Measurements from ENCODE around the gene FOXM1.

Gene FOXM1

GRCh38 chr12:2892246-2892645, 15.3 kb upstream of the FOXM1 start:
- no peak overlapping the region for H3K27ac ChIP-seq
- no peak for TF ChIP-seq ZFX (IDR thresholded peaks at IDR 0.05; ENCODE audit: borderline replicate concordance)
- TF ChIP-seq, protein P1, sequence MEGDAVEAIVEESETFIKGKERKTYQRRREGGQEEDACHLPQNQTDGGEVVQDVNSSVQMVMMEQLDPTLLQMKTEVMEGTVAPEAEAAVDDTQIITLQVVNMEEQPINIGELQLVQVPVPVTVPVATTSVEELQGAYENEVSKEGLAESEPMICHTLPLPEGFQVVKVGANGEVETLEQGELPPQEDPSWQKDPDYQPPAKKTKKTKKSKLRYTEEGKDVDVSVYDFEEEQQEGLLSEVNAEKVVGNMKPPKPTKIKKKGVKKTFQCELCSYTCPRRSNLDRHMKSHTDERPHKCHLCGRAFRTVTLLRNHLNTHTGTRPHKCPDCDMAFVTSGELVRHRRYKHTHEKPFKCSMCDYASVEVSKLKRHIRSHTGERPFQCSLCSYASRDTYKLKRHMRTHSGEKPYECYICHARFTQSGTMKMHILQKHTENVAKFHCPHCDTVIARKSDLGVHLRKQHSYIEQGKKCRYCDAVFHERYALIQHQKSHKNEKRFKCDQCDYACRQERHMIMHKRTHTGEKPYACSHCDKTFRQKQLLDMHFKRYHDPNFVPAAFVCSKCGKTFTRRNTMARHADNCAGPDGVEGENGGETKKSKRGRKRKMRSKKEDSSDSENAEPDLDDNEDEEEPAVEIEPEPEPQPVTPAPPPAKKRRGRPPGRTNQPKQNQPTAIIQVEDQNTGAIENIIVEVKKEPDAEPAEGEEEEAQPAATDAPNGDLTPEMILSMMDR (IDR thresholded peaks at IDR 0.05): no peak

DNA sequence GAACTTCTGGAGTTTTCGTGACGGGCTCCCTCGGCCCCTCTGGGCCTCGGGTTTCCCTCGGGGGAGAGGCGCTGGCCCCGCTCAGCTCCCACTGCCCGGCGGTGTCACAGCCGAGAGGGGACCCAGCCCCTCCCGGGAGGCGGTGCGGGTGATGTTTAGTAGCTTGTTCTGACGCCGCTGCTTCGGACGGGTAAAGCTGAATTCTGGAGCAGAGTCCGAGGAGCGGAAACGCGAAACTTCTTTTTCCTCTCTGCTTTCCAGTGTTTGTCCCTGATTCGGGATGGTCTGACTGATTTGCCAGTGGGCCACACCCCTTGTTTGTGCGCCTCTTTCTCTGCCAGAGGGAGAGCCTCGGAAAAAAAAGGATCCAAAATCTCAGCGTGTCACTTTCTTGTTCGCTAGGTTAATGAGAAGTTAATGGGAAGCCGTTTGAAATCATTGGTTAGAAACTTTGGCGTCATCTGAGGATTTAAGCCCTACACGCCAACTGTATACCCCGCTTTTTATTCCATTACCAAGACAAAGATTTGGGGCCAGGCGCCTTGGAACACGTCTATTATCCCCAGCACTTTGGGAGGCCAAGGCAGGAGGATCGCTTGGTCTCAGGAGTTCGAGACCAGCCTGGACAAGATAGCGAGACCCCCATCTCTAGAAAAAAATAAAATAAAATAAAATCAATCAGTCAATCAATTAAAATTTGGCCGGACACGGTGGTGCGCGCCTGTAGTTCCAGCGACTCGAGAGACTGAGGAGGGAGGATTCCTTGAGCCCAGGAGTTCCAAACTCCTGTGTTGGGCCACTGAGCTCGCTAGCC, 14.5 kb upstream of the FOXM1 start:
- H3K27ac ChIP-seq: peak overlapping the region; percentile 82
- no peak for TF ChIP-seq ZFX (IDR thresholded peaks at IDR 0.05; ENCODE audit: borderline replicate concordance)
- TF ChIP-seq, protein P1 (IDR thresholded peaks at IDR 0.05): no peak

- peak within 1 kb of the TSS; percentile 82 for H3K27ac ChIP-seq
- TF ChIP-seq ZFX (IDR thresholded peaks at IDR 0.05; ENCODE audit: borderline replicate concordance): no peak
- TF ChIP-seq, protein P1 (IDR thresholded peaks at IDR 0.05): 0 out of 2 replicates have a peak, but pooled peaks have one; percentile 13
These were observed 13.6 kb upstream of the FOXM1 start, which contains the start of gene TULP3 for GRCh38 chr12:2890388-2891239. TULP3 (plus strand) TSS chr12:2890891; CDS start chr12:2890948, 57 bp downstream.

DNA sequence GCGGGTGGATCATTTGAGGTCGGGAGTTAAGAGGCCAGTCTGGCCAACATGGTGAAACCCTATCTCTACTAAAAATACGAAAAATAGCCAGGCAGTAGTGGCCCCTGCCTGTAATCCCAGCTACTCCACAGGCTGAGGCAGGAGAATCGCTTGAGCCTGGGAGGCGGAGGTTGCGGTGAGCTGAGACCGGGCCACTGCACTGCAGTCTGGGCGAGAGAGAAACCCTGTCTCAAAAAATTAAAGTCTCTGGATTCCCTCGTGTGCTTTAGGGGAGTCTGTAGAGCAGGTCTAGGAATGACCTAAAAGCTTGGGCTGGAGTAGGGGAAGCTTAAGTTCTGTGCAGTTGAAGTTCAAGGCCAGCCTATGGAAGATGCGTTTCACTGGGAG, 13.0 kb upstream of the FOXM1 start:
- TF ChIP-seq, protein P1 (IDR thresholded peaks at IDR 0.05): no peak
- no peak for TF ChIP-seq ZFX (IDR thresholded peaks at IDR 0.05; ENCODE audit: borderline replicate concordance)
- H3K27ac ChIP-seq: peak overlapping the region; percentile 82

DNA sequence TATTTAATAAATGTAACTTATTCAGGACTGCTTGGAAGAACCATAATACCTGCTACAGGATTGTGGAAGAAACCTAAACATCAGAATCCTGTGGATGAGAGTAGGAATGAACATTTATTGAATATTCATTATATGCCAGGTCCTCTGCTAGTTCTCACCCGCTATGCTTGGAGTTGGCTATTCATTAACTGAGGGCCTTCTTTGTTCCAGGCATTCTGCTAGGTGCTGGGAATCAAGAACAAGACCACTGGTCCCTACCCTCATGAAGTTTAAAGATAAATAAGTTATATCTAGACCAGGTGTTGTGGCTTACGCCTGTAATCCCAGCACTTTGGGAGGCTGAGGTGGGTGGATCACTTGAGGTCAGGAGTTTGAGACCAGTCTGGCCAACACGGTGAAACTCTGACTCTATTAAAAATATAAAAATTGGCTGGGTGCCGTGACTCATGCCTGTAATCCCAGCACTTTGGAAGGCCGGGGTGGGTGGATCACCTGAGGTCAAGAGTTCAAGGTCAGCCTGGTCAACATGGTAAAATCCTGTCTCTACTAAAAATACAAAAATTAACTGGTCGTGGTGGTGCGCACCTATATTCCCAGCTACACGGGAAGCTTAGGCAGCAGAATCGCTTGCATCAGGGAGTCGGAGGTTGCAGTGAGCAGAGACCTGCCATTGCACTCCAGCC, 9.9 kb upstream of the FOXM1 start:
- H3K27ac ChIP-seq: peak overlapping the region; percentile 15; the same call in 1 of the 2 replicates
- TF ChIP-seq ZFX (IDR thresholded peaks at IDR 0.05; ENCODE audit: borderline replicate concordance): no peak
- TF ChIP-seq, protein P1 (IDR thresholded peaks at IDR 0.05): no peak

DNA sequence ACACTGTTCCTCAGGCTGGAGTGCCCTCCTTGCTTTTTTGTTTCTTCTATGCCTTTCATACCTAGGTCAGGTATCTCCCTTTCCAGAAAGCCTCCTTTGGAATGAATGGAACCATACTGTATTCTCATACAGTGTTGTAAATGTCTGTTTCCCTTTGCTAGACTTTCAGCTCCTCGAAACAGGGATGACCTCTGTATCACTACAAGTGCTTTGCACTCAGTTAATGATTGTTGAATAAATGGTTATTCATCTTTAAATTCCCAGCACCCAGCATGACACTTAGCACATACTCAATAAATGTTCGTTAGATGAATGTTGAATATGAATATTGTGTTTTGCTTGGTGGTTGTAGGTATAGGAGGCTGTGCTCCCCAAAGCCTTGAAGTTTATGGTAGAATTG, 7.8 kb upstream of the FOXM1 start:
- H3K27ac ChIP-seq: peak overlapping the region; percentile 22; the same call in 1 of the 2 replicates
- TF ChIP-seq, protein P1 (IDR thresholded peaks at IDR 0.05): no peak
- TF ChIP-seq ZFX (IDR thresholded peaks at IDR 0.05; ENCODE audit: borderline replicate concordance): no peak
